ENCODE measurements around the gene GGACT. TPM values are rescaled to one million over a fixed set of nuclear protein-coding genes. Genes with fewer than 3 reads are reported as not detected.

The GGACT gene
- polyA plus RNA-seq, 1 experiment: 7.6 TPM

- no peak for DNase-seq (ENCODE audit: low read depth, low spot score)
Observed at GRCh38 chr13:100565286-100565685, 23.3 kb downstream of the GGACT start.

GRCh38 chr13:100564444-100565223 is 24.0 kb downstream of the GGACT start:
- no peak for TF ChIP-seq CTCF (IDR thresholded peaks at IDR 0.05; ENCODE audit: low read depth, low read length)
- H3K27me3 ChIP-seq (ENCODE audit: control insufficient read depth, insufficient read depth, low read length): no peaks in the 10 kb centered on the region
- peaks cover 5% of the 10 kb centered on the region for H3K9me3 ChIP-seq (ENCODE audit: control insufficient read depth, insufficient read depth, low read length)
- DNase-seq (ENCODE audit: low read depth, low spot score): no peak
- CTCF ChIA-PET: interaction anchor here (1.0 kb wide), 2 partner anchors 8 to 23 kb away, joined by 4 read pairs; no protein-coding TSS in a partner anchor
- H3K27ac ChIP-seq (ENCODE audit: low read depth, low read length): no peak overlapping the region
- POLR2A ChIA-PET: no interaction called here
- H3K4me3 ChIP-seq (ENCODE audit: low read depth, low read length): no peak overlapping the region

More at GRCh38 chr13:100565286-100565685, 23.3 kb downstream of the GGACT start:
- TF ChIP-seq CTCF (IDR thresholded peaks at IDR 0.05; ENCODE audit: low read depth, low read length): no peak
- ChIA-PET CTCF (no interaction called here), POLR2A (no interaction called here)
- peaks cover 5% of the 10 kb centered on the region for H3K9me3 ChIP-seq (ENCODE audit: control insufficient read depth, insufficient read depth, low read length)
- H3K4me3 ChIP-seq (ENCODE audit: low read depth, low read length): no peak overlapping the region
- H3K27ac ChIP-seq (ENCODE audit: low read depth, low read length): no peak overlapping the region
- H3K27me3 ChIP-seq (ENCODE audit: control insufficient read depth, insufficient read depth, low read length): no peaks in the 10 kb centered on the region

- POLR2A ChIA-PET: no interaction called here
- Histone ChIP-seq H3K9me3 (ENCODE audit: control insufficient read depth, insufficient read depth, low read length) (peaks cover 5% of the 10 kb centered on the region), H3K27me3 (ENCODE audit: control insufficient read depth, insufficient read depth, low read length) (no peaks in the 10 kb centered on the region), H3K4me3 (ENCODE audit: low read depth, low read length) (no peak overlapping the region), H3K27ac (ENCODE audit: low read depth, low read length) (no peak overlapping the region)
- CTCF ChIA-PET: interaction anchor here (1.0 kb wide), 2 partner anchors 9 to 24 kb away, joined by 4 read pairs; no protein-coding TSS in a partner anchor
- TF ChIP-seq CTCF (IDR thresholded peaks at IDR 0.05; ENCODE audit: low read depth, low read length): no peak
- DNase-seq (ENCODE audit: low read depth, low spot score): no peak
Observed at GRCh38 chr13:100563779-100564178, 24.8 kb downstream of the GGACT start.

GRCh38 chr13:100561599-100562204 is 26.9 kb downstream of the GGACT start:
- no peak for TF ChIP-seq CTCF (IDR thresholded peaks at IDR 0.05; ENCODE audit: low read depth, low read length)
- POLR2A ChIA-PET: no interaction called here

GRCh38 chr13:100561158-100561499 is 27.5 kb downstream of the GGACT start:
- Histone ChIP-seq H3K27ac (ENCODE audit: low read depth, low read length) (no peak overlapping the region), H3K9me3 (ENCODE audit: control insufficient read depth, insufficient read depth, low read length) (peaks cover 5% of the 10 kb centered on the region), H3K27me3 (ENCODE audit: control insufficient read depth, insufficient read depth, low read length) (no peaks in the 10 kb centered on the region), H3K4me3 (ENCODE audit: low read depth, low read length) (no peak overlapping the region)
- no peak for DNase-seq (ENCODE audit: low read depth, low spot score)
- CTCF ChIA-PET: interaction anchor here (1.1 to 2.9 kb wide), 3 partner anchors 12 to 905 kb away, joined by 3 to 18 read pairs (median 4); no protein-coding TSS in a partner anchor
- TF ChIP-seq CTCF (IDR thresholded peaks at IDR 0.05; ENCODE audit: low read depth, low read length): no peak
- POLR2A ChIA-PET: no interaction called here

More at GRCh38 chr13:100561599-100562204, 26.9 kb downstream of the GGACT start:
- no peaks in the 10 kb centered on the region for H3K27me3 ChIP-seq (ENCODE audit: control insufficient read depth, insufficient read depth, low read length)
- H3K9me3 ChIP-seq (ENCODE audit: control insufficient read depth, insufficient read depth, low read length): peaks cover 5% of the 10 kb centered on the region
- no peak for DNase-seq (ENCODE audit: low read depth, low spot score)
- CTCF ChIA-PET: interaction anchor here (1.9 to 2.9 kb wide), 2 partner anchors 12 to 905 kb away, joined by 4 to 18 read pairs; no protein-coding TSS in a partner anchor
- no peak overlapping the region for H3K27ac ChIP-seq (ENCODE audit: low read depth, low read length)
- H3K4me3 ChIP-seq (ENCODE audit: low read depth, low read length): no peak overlapping the region

Measured in AG04450 (cell line).